H1 (cell line): ENCODE results near the gene VPS52. TPM values are rescaled to one million over a fixed set of nuclear protein-coding genes. Genes with fewer than 3 reads are reported as not detected.

ENCODE experiments used
- CTCF ChIA-PET: fragments of 300-600 bp; sonication (Branson Sonifier 250); formaldehyde crosslinking; loops from one replicate; lab custom pipeline; 2021; ENCODE audit not compliant: partially characterized antibody; lab: Charles Lee
- POLR2A ChIA-PET: fragments of 300-600 bp; sonication (Branson Sonifier 250); formaldehyde crosslinking; loops from one replicate; lab custom pipeline; 2021; ENCODE audit warnings: inconsistent platforms; ENCODE audit not compliant: partially characterized antibody; lab: Charles Lee
- DNase-seq, 2 experiments: peaks; one replicate each; pipeline versions ENCODE4 v3.0.0 to v3.0.0-alpha.2; 2010 to 2022; ENCODE audit warnings: low spot score in 2 of 2, low read depth in 1 of 2, mixed read lengths in 1 of 2
- FAIRE-seq: peaks from 2 replicates; lab custom pipeline; 2011; peaks lifted over from hg19 to GRCh38; lab: Jason Lieb, UNC
- H2AFZ ChIP-seq: 2 replicates; pipeline ENCODE4 v1.8.1; 2012; ENCODE audit warnings: low read length, inconsistent platforms
- H2AK5ac ChIP-seq: 2 replicates; pipeline ENCODE4 v1.6.1; 2013; ENCODE audit warnings: low read depth, low read length
- H2BK120ac ChIP-seq: replicated peaks from 2 replicates; pipeline ENCODE3; 2013; ENCODE audit warnings: low read depth, low read length, inconsistent platforms
- H2BK12ac ChIP-seq: 2 replicates; pipeline ENCODE4 v1.6.1; 2013; ENCODE audit warnings: low read depth, low read length
- H2BK15ac ChIP-seq: 2 replicates; pipeline ENCODE4 v1.6.1; 2013; ENCODE audit warnings: low read length
- H2BK20ac ChIP-seq: 2 replicates; pipeline ENCODE4 v1.6.1; 2013; ENCODE audit warnings: low read length
- H2BK5ac ChIP-seq: 2 replicates; pipeline ENCODE4 v1.6.1; 2013; ENCODE audit warnings: low read depth, low read length
- H3K14ac ChIP-seq: 2 replicates; pipeline ENCODE4 v1.6.1; 2013; ENCODE audit warnings: inconsistent platforms; ENCODE audit not compliant: insufficient read length
- H3K18ac ChIP-seq: 2 replicates; pipeline ENCODE4 v1.6.1; 2013; ENCODE audit warnings: low read length; ENCODE audit errors: extremely low read depth
- H3K23ac ChIP-seq: 2 replicates; pipeline ENCODE4 v1.6.1; 2013; ENCODE audit warnings: inconsistent platforms; ENCODE audit not compliant: insufficient read length
- H3K23me2 ChIP-seq: 2 replicates; pipeline ENCODE4 v1.6.1; 2013; ENCODE audit warnings: low read depth, low read length
- H3K27ac ChIP-seq: 2 replicates; pipeline ENCODE4 v1.6.1; 2011; ENCODE audit warnings: low read depth, low read length, inconsistent platforms
- H3K27me3 ChIP-seq, 4 experiments: replicated peaks in 1 of 4; 1 replicate in 1 of 4; 2 replicates in 3 of 4; pipeline versions ENCODE4 v1.6.1 to v1.8.1; 2011 to 2013; ENCODE audit warnings: low read length in 3 of 4, mild to moderate bottlenecking in 3 of 4, inconsistent platforms in 2 of 4, mixed read lengths in 2 of 4, moderate library complexity in 1 of 4; ENCODE audit not compliant: control insufficient read depth in 3 of 4, insufficient read depth in 3 of 4; ENCODE audit errors: extremely low read depth in 1 of 4
- H3K36me3 ChIP-seq, 4 experiments: 2 replicates each; pipeline versions ENCODE4 v1.6.1 to v1.8.1; 2011 to 2013; ENCODE audit warnings: mild to moderate bottlenecking in 4 of 4, low read length in 3 of 4, moderate library complexity in 2 of 4, control low read depth in 1 of 4, inconsistent platforms in 1 of 4; ENCODE audit not compliant: insufficient read depth in 4 of 4, control insufficient read depth in 2 of 4
- H3K4ac ChIP-seq: replicated peaks from 2 replicates; pipeline ENCODE3; 2013; ENCODE audit warnings: low read length, low read depth, mixed read lengths, inconsistent platforms; ENCODE audit not compliant: insufficient read length
- H3K4me1 ChIP-seq, 4 experiments: replicated peaks in 1 of 4; 1 replicate in 1 of 4; 2 replicates in 3 of 4; pipeline versions ENCODE4 v1.6.1 to v1.8.1; 2011 to 2013; ENCODE audit warnings: low read length in 3 of 4, inconsistent platforms in 2 of 4, mixed read lengths in 1 of 4; ENCODE audit not compliant: insufficient read depth in 4 of 4, control insufficient read depth in 3 of 4
- H3K4me2 ChIP-seq, 2 experiments: 2 replicates each; pipeline versions ENCODE4 v1.6.1 to v1.8.1; 2011 to 2013; ENCODE audit warnings: low read depth in 2 of 2, low read length in 2 of 2, control low read depth in 1 of 2, inconsistent platforms in 1 of 2, mild to moderate bottlenecking in 1 of 2; ENCODE audit not compliant: insufficient read depth in 1 of 2
- H3K4me3 ChIP-seq, 4 experiments: fragments of 200-600, 300-600 bp in 1 of 4; sonication (generic), shearing (Covaris generic), sonication (Bioruptor Twin) in 1 of 4; 2 replicates each; pipeline versions ENCODE4 v1.5.1 to v1.8.1; 2011 to 2016; ENCODE audit warnings: low read length in 4 of 4, low read depth in 3 of 4, control low read depth in 2 of 4, inconsistent platforms in 2 of 4, mild to moderate bottlenecking in 2 of 4, mixed read lengths in 1 of 4, moderate library complexity in 1 of 4; ENCODE audit not compliant: insufficient read depth in 2 of 4; ENCODE audit errors: extremely low read depth in 1 of 4
- H3K56ac ChIP-seq: replicated peaks from 2 replicates; pipeline ENCODE3; 2013; ENCODE audit warnings: low read depth, mild to moderate bottlenecking, mixed read lengths, low read length, inconsistent platforms; ENCODE audit not compliant: insufficient read length
- H3K79me1 ChIP-seq: 2 replicates; pipeline ENCODE4 v1.6.1; 2013; ENCODE audit warnings: low read depth, low read length, control low read depth
- H3K79me2 ChIP-seq, 2 experiments: 2 replicates each; pipeline versions ENCODE4 v1.6.1 to v1.8.1; 2012 to 2013; ENCODE audit warnings: low read length in 2 of 2, mild to moderate bottlenecking in 2 of 2, inconsistent platforms in 1 of 2; ENCODE audit not compliant: insufficient read depth in 2 of 2, control insufficient read depth in 1 of 2
- H3K9ac ChIP-seq, 4 experiments: replicated peaks in 1 of 4; 1 replicate in 1 of 4; 2 replicates in 3 of 4; pipeline versions ENCODE4 v1.6.1 to v1.8.1; 2011 to 2013; ENCODE audit warnings: low read depth in 3 of 4, low read length in 3 of 4, control low read depth in 2 of 4, mild to moderate bottlenecking in 2 of 4, moderate library complexity in 2 of 4, inconsistent platforms in 1 of 4; ENCODE audit errors: extremely low read depth in 1 of 4
- H3K9me3 ChIP-seq, 2 experiments: 2 replicates each; pipeline versions ENCODE4 v1.6.1 to v1.8.1; 2012 to 2013; ENCODE audit warnings: mild to moderate bottlenecking in 2 of 2, moderate library complexity in 2 of 2, control low read depth in 1 of 2, inconsistent platforms in 1 of 2, low read depth in 1 of 2, low read length in 1 of 2, mixed read lengths in 1 of 2; ENCODE audit not compliant: insufficient read depth in 2 of 2
- H4K20me1 ChIP-seq, 2 experiments: replicated peaks in 1 of 2; 2 replicates each; pipeline versions ENCODE3 to v1.8.1; 2011 to 2013; ENCODE audit warnings: inconsistent platforms in 2 of 2, low read length in 2 of 2, mild to moderate bottlenecking in 1 of 2; ENCODE audit not compliant: insufficient read depth in 2 of 2, control insufficient read depth in 1 of 2
- H4K5ac ChIP-seq: 2 replicates; pipeline ENCODE4 v1.6.1; 2013; ENCODE audit warnings: low read length, low read depth, mixed read lengths, inconsistent platforms; ENCODE audit not compliant: insufficient read length
- H4K8ac ChIP-seq: 2 replicates; pipeline ENCODE4 v1.8.0; 2013; ENCODE audit warnings: mild to moderate bottlenecking, moderate library complexity, low read length, inconsistent platforms; ENCODE audit not compliant: insufficient read depth; ENCODE audit errors: extremely low read depth
- H4K91ac ChIP-seq: replicated peaks from 2 replicates; pipeline ENCODE3; 2013; ENCODE audit warnings: low read length, mixed read lengths, inconsistent platforms; ENCODE audit not compliant: insufficient read length
- EP300 ChIP-seq, 2 experiments: IDR thresholded peaks; 1 replicate in 1 of 2; 2 replicates in 1 of 2; pipeline ENCODE4 v1.6.1; 2011 to 2012; ENCODE audit warnings: low read depth in 2 of 2, low read length in 2 of 2, mild to moderate bottlenecking in 2 of 2, borderline replicate concordance in 1 of 2, inconsistent platforms in 1 of 2, moderate library complexity in 1 of 2
- JUN ChIP-seq: IDR thresholded peaks from 2 replicates; pipeline ENCODE4 v1.6.1; 2011; ENCODE audit warnings: low read depth, mild to moderate bottlenecking, improper control_type of control experiment, low read length
- KDM5A ChIP-seq: fragments of 200-600 bp; IDR thresholded peaks from 2 replicates; pipeline ENCODE4 v1.7.1; 2012; ENCODE audit warnings: mild to moderate bottlenecking, low read length, inconsistent platforms, mixed read lengths
- RFX5 ChIP-seq: IDR thresholded peaks from 2 replicates; pipeline ENCODE4 v1.6.1; 2011; ENCODE audit warnings: low read depth, low read length, improper control_type of control experiment, borderline replicate concordance
- RNF2 ChIP-seq: fragments of 200-900, 300-1000 bp; sonication (generic); IDR thresholded peaks from 2 replicates; pipeline ENCODE4 v1.7.1; 2016; ENCODE audit warnings: borderline replicate concordance, low read depth, mild to moderate bottlenecking, antibody characterized with exemption, low read length; ENCODE audit not compliant: poor library complexity, severe bottlenecking; ENCODE audit errors: missing control alignments
- RXRA ChIP-seq: IDR thresholded peaks from 2 replicates; pipeline ENCODE4 v1.6.1; 2011; ENCODE audit warnings: low read depth, mild to moderate bottlenecking, low read length, moderate library complexity; ENCODE audit not compliant: insufficient read depth
- SAP30 ChIP-seq: fragments of 300-600 bp; sonication (generic); IDR thresholded peaks from 2 replicates; pipeline ENCODE4 v1.7.1; 2012; ENCODE audit warnings: low read length, moderate library complexity, mild to moderate bottlenecking, inconsistent platforms; ENCODE audit not compliant: insufficient read depth, insufficient replicate concordance
- SIN3A ChIP-seq, 2 experiments: IDR thresholded peaks in 1 of 2; conservative IDR thresholded peaks in 1 of 2; 2 replicates each; pipeline ENCODE4 v1.6.1; 2011 to 2012; ENCODE audit warnings: low read length in 2 of 2, improper control_type of control experiment in 1 of 2, low read depth in 1 of 2, mild to moderate bottlenecking in 1 of 2
- WGBS, 2 experiments: shearing (Covaris generic) in 1 of 2; methylation state at CpG; one replicate each; pipeline versions ENCODE4 v1.1.6 to v1.1.7; 2013 to 2015; ENCODE audit warnings: low lambda C conversion rate in 2 of 2, mixed read lengths in 2 of 2, inconsistent platforms in 1 of 2, low coverage in 1 of 2, missing lambda C conversion rate in 1 of 2; ENCODE audit not compliant: insufficient replicate concordance in 2 of 2, insufficient coverage in 1 of 2, insufficient read length in 1 of 2; ENCODE audit errors: extremely low coverage in 1 of 2, missing lambda C conversion rate in 1 of 2; 5-methylcytosine and 5-hydroxymethylcytosine counted together
- polyA plus RNA-seq, 7 experiments: library from polyadenylated mRNA; depleted of rRNA in 3 of 7; stranded (reverse) in 5 of 7; unstranded in 2 of 7; fragments of >200 nt in 5 of 7; fragments of 200-250 nt in 2 of 7; gene quantifications; 1 replicate in 5 of 7; 2 replicates in 1 of 7; 4 replicates in 1 of 7; pipeline versions ENCODE4 v1.2.1 to v1.2.3, GENCODE V29; 2011 to 2013; ENCODE audit warnings: missing spikeins in 2 of 7, mixed read lengths in 2 of 7
- total RNA-seq: library from RNA; stranded (reverse); fragmentation: NEBNext Ultra II Directional; extraction: Animal tissue kit (Norgen Biotek cat#: 25700); gene quantifications from 2 replicates; pipeline ENCODE4 v1.2.1, GENCODE V29; 2021

Gene VPS52
- total and polyA plus RNA-seq, 2 of the 8 experiments (the other 6 are each of a cell fraction or from before 2014, with no cell fraction given), result 36.5 to 86.3 TPM

DNA sequence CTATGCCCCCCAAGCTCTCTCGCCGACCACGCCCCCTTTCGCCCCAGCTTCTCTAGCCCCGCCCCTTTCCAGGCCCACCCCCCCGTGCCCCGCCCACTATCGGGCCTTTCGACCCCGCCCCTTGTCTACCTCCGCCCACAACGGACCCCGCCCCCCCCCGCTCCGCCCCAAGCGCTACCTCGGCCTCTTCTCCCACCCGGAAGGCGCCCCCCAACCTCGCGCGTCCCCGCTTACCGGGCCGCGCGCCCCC, 45.7 kb upstream of the VPS52 start:
- peak overlapping the region; percentile 65 to 66 for H3K4me2 ChIP-seq
- TF ChIP-seq KDM5A (no peak), EP300 (IDR thresholded peaks at IDR 0.05; ENCODE audit: borderline replicate concordance in 1 of 2, low read depth in 2 of 2, low read length in 2 of 2) (no peak), RXRA (no peak), SAP30 (no peak), JUN (no peak), SIN3A (conservative IDR thresholded peaks at IDR 0.05 in 1 of 2, IDR thresholded peaks at IDR 0.05 in 1 of 2; ENCODE audit: low read depth in 1 of 2, low read length in 2 of 2) (no peak), RNF2 (no peak), RFX5 (no peak)

More for the DNA sequence above, 45.7 kb upstream of the VPS52 start:
- FAIRE-seq (no peak), DNase-seq (peak in 1 of 2 experiments; percentile 83)
- Histone ChIP-seq H2BK15ac (no peak overlapping the region), H3K27me3 (no peaks in the 10 kb centered on the region), H4K5ac (no peak overlapping the region), H3K4me1 (peaks cover 0 to 35% (median 22%) of the 10 kb centered on the region in 4 experiments; a peak in 6 of 7 replicates), H2BK12ac (no peak overlapping the region), H2BK5ac (no peak overlapping the region; the same call in 1 of the 2 replicates), H3K4ac (no peak overlapping the region), H2AFZ (no peak overlapping the region), H3K4me3 (peak overlapping the region; percentile 49 to 82 (median 64)), H3K79me1 (peaks cover 7% of the 10 kb centered on the region; the same call in 1 of the 2 replicates), H4K20me1 (peaks cover 2 to 5% of the 10 kb centered on the region in 2 experiments), H4K8ac (no peak overlapping the region), H3K36me3 (peaks cover 10 to 31% (median 21%) of the 10 kb centered on the region in 4 experiments; a peak in 7 of 8 replicates), H2AK5ac (no peak overlapping the region), H3K79me2 (peaks cover 0 to 31% of the 10 kb centered on the region in 2 experiments; a peak in 3 of 4 replicates), H2BK20ac (no peak overlapping the region), H3K27ac (no peak overlapping the region), H3K56ac (no peak overlapping the region), H3K9me3 (no peaks in the 10 kb centered on the region; a peak in 1 of 4 replicates), H3K23me2 (peaks cover 32% of the 10 kb centered on the region), H3K9ac (no peak overlapping the region), H3K14ac (no peak overlapping the region), H4K91ac (no peak overlapping the region), H3K23ac (no peak overlapping the region), H2BK120ac (no peak overlapping the region), H3K18ac (no peak overlapping the region)
- POLR2A ChIA-PET, result interaction anchor here (0.6 to 3.5 kb wide), 16 partner anchors 9 to 345 kb away, joined by 3 to 25 read pairs (median 4); partner anchors contain the start of genes B3GALT4, RGL2, RPS18 and VPS52
- no CpG with 5 or more reads among the region's 27 CpGs for WGBS, 2 experiments
- CTCF ChIA-PET, result interaction anchor here (0.7 to 2.7 kb wide), 7 partner anchors 11 to 108 kb away, joined by 3 to 8 read pairs (median 3); partner anchors contain the start of genes CUTA and RGL2
